ENCODE results near the gene NKPD1.

The NKPD1 gene

DNA sequence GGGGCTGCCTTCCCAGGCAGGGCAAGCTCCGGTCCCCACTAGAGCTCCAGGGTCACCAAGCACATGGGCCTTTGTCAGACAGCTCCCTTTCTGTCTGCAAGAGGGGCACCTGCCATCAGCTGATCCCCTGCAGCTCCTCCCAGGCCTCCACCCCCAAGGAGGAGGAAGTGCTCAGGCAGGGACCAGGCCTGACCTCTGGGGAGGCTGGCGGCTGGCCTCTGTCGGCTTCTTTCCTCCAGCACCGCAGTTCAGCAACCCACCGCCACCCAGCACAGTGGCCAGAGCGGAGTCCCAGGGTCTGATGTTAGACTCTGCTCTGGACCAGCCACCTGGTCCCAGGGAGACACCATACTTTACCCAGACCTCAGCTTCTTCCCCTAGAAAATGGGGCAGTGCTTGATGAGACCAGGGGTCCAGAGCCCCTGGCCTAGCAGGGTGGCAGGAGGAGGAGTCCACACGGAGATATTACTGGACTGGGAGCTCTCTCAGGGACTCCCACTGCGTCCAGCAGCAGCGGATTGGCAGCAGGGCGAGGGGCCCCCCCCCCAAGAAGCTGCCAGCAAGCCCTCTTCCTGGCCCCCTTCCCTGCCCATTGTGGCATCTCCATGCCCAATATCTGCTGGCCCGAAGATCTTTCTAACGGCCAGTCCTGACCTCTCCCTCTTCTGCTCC lies 24.1 kb downstream of the NKPD1 start:
- DNase-seq (ENCODE audit: low spot score), result peak; percentile 74
- in situ Hi-C loops (cut with MboI; ENCODE audit: low sequenced_read_pairs, unreplicated experiment), result no loop called here
- TF ChIP-seq, protein P1, sequence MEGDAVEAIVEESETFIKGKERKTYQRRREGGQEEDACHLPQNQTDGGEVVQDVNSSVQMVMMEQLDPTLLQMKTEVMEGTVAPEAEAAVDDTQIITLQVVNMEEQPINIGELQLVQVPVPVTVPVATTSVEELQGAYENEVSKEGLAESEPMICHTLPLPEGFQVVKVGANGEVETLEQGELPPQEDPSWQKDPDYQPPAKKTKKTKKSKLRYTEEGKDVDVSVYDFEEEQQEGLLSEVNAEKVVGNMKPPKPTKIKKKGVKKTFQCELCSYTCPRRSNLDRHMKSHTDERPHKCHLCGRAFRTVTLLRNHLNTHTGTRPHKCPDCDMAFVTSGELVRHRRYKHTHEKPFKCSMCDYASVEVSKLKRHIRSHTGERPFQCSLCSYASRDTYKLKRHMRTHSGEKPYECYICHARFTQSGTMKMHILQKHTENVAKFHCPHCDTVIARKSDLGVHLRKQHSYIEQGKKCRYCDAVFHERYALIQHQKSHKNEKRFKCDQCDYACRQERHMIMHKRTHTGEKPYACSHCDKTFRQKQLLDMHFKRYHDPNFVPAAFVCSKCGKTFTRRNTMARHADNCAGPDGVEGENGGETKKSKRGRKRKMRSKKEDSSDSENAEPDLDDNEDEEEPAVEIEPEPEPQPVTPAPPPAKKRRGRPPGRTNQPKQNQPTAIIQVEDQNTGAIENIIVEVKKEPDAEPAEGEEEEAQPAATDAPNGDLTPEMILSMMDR (IDR thresholded peaks at IDR 0.05; ENCODE audit: borderline replicate concordance, control extremely low read depth, extremely low read depth, insufficient read depth, missing control alignments), result no peak

DNA sequence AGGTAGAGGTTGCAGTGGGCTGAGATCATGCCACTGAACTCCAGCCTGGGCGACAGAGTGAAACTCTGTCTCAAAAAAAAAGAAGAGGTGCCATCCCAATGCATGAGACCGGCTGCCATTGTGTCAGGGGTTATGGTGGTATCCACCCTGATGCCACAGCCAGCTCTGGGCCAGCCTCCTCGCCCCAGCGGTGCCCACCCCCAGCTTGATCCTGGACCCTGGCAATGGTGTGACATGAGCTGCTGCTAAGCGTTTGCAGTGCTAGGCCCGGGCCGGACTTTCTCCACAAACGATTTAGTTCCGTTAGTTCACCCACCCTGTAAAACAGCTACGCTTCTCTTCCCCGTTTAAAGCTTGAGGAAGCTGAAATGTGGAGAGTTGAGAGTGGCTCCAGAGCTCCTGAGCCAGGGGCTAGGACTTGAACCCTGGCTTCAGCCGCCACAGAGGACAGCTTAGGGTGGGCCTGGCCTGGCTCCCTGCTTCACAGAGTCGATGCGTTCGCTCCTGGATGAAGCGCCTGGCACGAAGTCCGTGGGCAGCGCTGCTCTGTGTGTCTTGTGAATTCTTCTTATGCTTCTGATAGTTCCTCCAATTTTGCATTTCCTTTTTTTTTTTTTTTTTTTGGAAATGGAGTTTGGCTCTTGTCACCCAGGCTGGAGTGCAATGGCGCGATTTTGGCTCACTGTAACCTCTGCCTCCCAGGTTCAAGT lies 25.5 kb downstream of the NKPD1 start:
- in situ Hi-C loops (cut with MboI; ENCODE audit: low sequenced_read_pairs, unreplicated experiment), result no loop called here
- TF ChIP-seq, protein P1 (IDR thresholded peaks at IDR 0.05; ENCODE audit: borderline replicate concordance, control extremely low read depth, extremely low read depth, insufficient read depth, missing control alignments), result no peak

DNA sequence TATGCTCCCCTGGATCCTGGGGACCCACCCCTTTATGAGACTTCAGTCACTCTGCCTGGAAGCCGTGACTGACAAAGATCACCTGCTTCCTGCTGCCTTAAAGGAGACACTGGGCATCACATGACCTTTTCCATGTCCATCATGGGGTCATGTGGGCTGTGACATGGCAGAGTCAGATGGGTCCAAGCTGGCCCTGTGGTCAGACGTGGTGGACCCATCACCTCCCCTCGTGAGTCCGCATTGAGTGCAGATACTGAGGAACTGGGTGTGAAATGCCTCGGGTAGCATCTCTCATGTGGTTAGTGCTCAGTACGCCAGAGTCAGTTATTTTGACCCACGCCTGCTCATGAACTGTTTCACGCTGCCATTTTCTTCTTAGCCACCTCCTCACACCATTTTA lies 27.1 kb downstream of the NKPD1 start:
- in situ Hi-C loops (cut with MboI; ENCODE audit: low sequenced_read_pairs, unreplicated experiment), result no loop called here
- TF ChIP-seq, protein P1 (IDR thresholded peaks at IDR 0.05; ENCODE audit: borderline replicate concordance, control extremely low read depth, extremely low read depth, insufficient read depth, missing control alignments), result no peak
- DNase-seq (ENCODE audit: low spot score), result no peak

More for the DNA sequence above, 25.5 kb downstream of the NKPD1 start:
- no peak for DNase-seq (ENCODE audit: low spot score)

DNA sequence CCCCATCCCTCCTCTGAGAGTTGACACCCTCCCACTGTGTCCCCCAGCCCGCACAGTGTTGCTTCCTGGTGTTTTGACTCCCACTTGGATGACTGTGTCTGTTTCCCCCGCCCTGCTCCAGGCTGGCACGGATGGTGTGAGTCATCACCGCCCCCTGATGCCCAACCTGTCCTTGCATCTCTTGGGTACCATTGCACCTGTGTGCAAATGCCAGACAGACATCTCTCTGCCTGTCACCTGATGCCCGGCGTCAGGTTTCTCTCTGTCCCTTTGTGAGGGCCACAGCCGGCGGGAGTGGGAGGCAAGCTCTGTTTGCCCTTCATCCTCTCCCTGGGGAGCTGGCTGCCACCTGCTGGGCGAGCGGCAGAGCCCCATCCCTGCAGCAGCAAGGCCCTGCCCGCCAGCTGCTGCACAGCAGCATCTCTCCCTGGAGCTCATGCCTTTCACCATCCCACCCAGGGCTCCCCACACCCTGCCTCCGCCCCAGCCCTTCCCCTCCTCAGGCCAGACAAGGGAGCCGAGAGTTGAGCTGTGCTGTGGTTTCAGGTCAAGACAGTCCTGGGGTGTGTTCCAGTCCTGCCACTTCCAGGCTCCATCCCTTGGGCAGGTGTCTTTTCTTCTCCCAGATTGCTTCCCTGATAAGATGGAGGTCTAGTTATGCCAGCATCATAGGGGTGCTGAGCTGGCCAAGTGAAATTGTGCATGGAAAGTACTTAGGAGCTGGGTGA lies 29.7 kb downstream of the NKPD1 start:
- in situ Hi-C loops (cut with MboI; ENCODE audit: low sequenced_read_pairs, unreplicated experiment), result no loop called here
- TF ChIP-seq, protein P1 (IDR thresholded peaks at IDR 0.05; ENCODE audit: borderline replicate concordance, control extremely low read depth, extremely low read depth, insufficient read depth, missing control alignments), result peak; percentile 43
- no peak for DNase-seq (ENCODE audit: low spot score)

DNA sequence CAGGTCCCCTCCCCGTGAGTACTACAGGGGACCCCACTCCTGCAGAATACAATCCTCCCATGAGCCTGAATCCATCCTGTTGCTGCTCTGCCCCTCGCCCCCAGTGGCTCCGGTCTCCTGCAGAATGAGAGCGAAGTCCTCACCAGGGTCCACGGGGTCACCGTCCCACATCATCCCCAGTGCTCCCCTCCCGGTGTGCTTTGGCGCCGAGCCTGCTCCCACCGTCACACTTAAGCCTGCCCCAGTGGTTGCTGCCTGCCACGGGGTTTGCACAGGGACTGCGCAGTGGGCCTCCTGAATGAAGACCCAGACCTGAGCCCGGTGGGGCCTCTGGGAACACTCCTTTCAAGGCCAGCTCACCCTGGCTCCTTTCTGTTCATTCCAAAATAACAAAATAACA lies 30.5 kb downstream of the NKPD1 start:
- in situ Hi-C loops (cut with MboI; ENCODE audit: low sequenced_read_pairs, unreplicated experiment), result no loop called here
- no peak for DNase-seq (ENCODE audit: low spot score)
- TF ChIP-seq, protein P1 (IDR thresholded peaks at IDR 0.05; ENCODE audit: borderline replicate concordance, control extremely low read depth, extremely low read depth, insufficient read depth, missing control alignments), result no peak

DNA sequence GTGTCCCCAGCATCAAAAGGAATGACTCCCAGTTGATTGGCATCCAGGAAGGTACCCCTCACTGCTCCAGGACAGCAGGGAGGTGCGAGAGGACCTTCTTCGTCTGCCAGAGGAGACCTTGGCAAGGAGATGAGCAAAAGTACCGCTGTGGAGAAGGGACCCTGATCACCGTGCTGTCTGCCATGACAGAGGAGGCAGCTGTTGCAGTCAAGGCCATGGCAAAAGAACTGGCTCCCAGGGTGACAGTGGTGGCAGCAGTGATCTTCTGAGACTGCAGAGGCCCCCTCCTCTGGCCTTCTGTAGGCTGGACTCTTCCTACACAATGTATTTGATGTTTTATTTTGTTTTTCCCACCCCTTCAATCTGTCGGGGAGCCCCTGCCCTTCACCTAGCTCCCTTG lies 32.0 kb downstream of the NKPD1 start:
- in situ Hi-C loops (cut with MboI; ENCODE audit: low sequenced_read_pairs, unreplicated experiment), result no loop called here
- DNase-seq (ENCODE audit: low spot score), result no peak
- TF ChIP-seq, protein P1 (IDR thresholded peaks at IDR 0.05; ENCODE audit: borderline replicate concordance, control extremely low read depth, extremely low read depth, insufficient read depth, missing control alignments), result no peak

Measured in GM13976 (cell line).